Smooth muscle cell (in vitro differentiated cells): ENCODE data around the gene RNF187. TPM values are rescaled to one million over a fixed set of nuclear protein-coding genes. Genes with fewer than 3 reads are reported as not detected.

Source experiments
- DNase-seq: peaks from one replicate; lab custom pipeline; 2025; ENCODE audit not compliant: unreplicated experiment; lab: John Stamatoyannopoulos, UW
- H2AFZ ChIP-seq: fragments of 200-600 bp; sonication (generic); 2 replicates; pipeline ENCODE4 v1.6.0; 2016; ENCODE audit warnings: antibody characterized with exemption, low read depth, mild to moderate bottlenecking
- H3F3A ChIP-seq: fragments of 200-600 bp; sonication (generic); 2 replicates; pipeline ENCODE4 v1.6.0; 2017; ENCODE audit warnings: antibody characterized with exemption, low read depth
- H3K27ac ChIP-seq: fragments of 200-600 bp; sonication (generic); 2 replicates; pipeline ENCODE4 v1.5.1; 2016; ENCODE audit warnings: low read depth, mild to moderate bottlenecking
- H3K27me3 ChIP-seq: fragments of 200-600 bp; sonication (generic); 2 replicates; pipeline ENCODE4 v1.6.1; 2016; ENCODE audit warnings: low read depth, mild to moderate bottlenecking
- H3K36me3 ChIP-seq: fragments of 200-600 bp; sonication (generic); 2 replicates; pipeline ENCODE4 v1.5.1; 2016; ENCODE audit warnings: low read depth
- H3K4me1 ChIP-seq: fragments of 200-600 bp; sonication (generic); 2 replicates; pipeline ENCODE4 v1.5.1; 2016; ENCODE audit warnings: low read depth
- H3K4me2 ChIP-seq: fragments of 200-600 bp; sonication (generic); 2 replicates; pipeline ENCODE4 v1.6.0; 2016; ENCODE audit warnings: mild to moderate bottlenecking
- H3K4me3 ChIP-seq: fragments of 200-600 bp; sonication (generic); 2 replicates; pipeline ENCODE4 v1.5.1; 2016; ENCODE audit warnings: mild to moderate bottlenecking
- H3K79me2 ChIP-seq: fragments of 200-600 bp; sonication (generic); 2 replicates; pipeline ENCODE4 v1.6.0; 2016; ENCODE audit warnings: low read depth, mild to moderate bottlenecking
- H3K9ac ChIP-seq: fragments of 200-600 bp; sonication (generic); 2 replicates; pipeline ENCODE4 v1.6.0; 2016; ENCODE audit warnings: low read depth
- H3K9me3 ChIP-seq: fragments of 200-600 bp; sonication (generic); replicated peaks from 2 replicates; pipeline ENCODE4 v1.5.1; 2016; ENCODE audit warnings: low read depth
- H4K20me1 ChIP-seq: fragments of 200-600 bp; sonication (generic); 2 replicates; pipeline ENCODE4 v1.6.0; 2016; ENCODE audit warnings: low read depth
- WGBS: methylation state at CpG from one replicate; pipeline ENCODE4 v1.1.7; 2016; ENCODE audit warnings: low lambda C conversion rate; 5-methylcytosine and 5-hydroxymethylcytosine counted together
- polyA plus RNA-seq: library from polyadenylated mRNA; unstranded; fragments of >200 nt; fragmentation: Nextera tagmentation; extraction: Ambion mirVana; gene quantifications from 2 replicates; pipeline ENCODE4 v1.2.1, GENCODE V29; 2016
- total RNA-seq: library from RNA; depleted of rRNA; stranded (reverse); fragments of >200 nt; gene quantifications from 2 replicates; pipeline ENCODE4 v1.2.3, GENCODE V29; 2014
- TF ChIP-seq, protein P1 (sequence below): fragments of 200-600 bp; sonication (generic); IDR thresholded peaks from 2 replicates; pipeline ENCODE4 v1.5.1; 2017; ENCODE audit warnings: borderline replicate concordance, mild to moderate bottlenecking, antibody characterized with exemption; ENCODE audit not compliant: insufficient read depth, poor library complexity, severe bottlenecking

Gene RNF187
- 35.9 and 36.4 TPM in 2 replicates for total RNA-seq
- polyA plus RNA-seq = 150 and 161 TPM in 2 replicates

DNA sequence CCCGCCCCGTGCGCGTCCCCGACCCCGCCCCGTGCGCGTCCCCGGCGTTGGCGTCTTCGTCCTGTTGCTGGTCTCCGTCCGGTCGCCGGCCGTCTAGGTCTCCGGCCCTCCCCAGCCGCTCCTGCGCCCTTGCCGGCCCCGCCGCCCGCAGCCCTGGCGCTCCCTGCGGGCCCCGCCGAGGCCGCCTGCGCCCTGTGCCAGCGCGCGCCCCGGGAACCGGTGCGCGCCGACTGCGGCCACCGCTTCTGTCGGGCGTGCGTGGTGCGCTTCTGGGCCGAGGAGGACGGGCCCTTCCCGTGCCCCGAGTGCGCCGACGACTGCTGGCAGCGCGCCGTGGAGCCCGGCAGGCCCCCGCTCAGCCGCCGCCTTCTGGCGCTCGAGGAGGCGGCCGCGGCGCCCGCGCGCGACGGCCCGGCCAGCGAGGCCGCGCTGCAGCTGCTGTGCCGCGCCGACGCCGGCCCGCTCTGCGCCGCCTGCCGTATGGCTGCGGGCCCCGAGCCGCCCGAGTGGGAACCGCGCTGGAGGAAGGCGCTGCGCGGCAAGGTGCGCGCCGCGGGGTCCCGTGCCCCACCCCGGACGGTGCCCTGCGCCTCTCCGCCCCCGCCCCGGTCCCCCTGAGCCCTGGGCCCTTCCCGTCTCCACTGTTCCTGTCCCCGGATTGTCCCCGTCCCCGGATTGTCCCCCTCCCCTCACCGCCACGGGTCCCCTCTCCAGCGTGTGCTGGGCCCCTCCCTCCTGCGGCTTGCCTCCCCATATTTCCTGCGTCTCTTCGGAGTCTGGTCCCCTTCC, at the start of gene RNF187:
Gene RNF187 (plus strand): TSS at position 47 of the 789 bp plus-strand sequence.
- WGBS = under 1% methylated on average over 60 of the region's 113 CpGs
- H3K27me3 ChIP-seq = no peaks in the 10 kb centered on the region
- peaks cover 42% of the 10 kb centered on the region for H4K20me1 ChIP-seq
- peaks cover 9% of the 10 kb centered on the region for H3K4me1 ChIP-seq
- H3K79me2 ChIP-seq = peaks cover 40% of the 10 kb centered on the region
- no peaks in the 10 kb centered on the region for H3K36me3 ChIP-seq
- peak within 1 kb of the TSS; percentile 99 for H2AFZ ChIP-seq
- H3K27ac ChIP-seq = peak within 1 kb of the TSS; percentile 100
- TF ChIP-seq, protein P1, sequence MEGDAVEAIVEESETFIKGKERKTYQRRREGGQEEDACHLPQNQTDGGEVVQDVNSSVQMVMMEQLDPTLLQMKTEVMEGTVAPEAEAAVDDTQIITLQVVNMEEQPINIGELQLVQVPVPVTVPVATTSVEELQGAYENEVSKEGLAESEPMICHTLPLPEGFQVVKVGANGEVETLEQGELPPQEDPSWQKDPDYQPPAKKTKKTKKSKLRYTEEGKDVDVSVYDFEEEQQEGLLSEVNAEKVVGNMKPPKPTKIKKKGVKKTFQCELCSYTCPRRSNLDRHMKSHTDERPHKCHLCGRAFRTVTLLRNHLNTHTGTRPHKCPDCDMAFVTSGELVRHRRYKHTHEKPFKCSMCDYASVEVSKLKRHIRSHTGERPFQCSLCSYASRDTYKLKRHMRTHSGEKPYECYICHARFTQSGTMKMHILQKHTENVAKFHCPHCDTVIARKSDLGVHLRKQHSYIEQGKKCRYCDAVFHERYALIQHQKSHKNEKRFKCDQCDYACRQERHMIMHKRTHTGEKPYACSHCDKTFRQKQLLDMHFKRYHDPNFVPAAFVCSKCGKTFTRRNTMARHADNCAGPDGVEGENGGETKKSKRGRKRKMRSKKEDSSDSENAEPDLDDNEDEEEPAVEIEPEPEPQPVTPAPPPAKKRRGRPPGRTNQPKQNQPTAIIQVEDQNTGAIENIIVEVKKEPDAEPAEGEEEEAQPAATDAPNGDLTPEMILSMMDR = no peak
- H3K4me2 ChIP-seq = peak within 1 kb of the TSS; percentile 99
- H3K9me3 ChIP-seq = no peaks in the 10 kb centered on the region
- H3K4me3 ChIP-seq = peak within 1 kb of the TSS; percentile 72
- peak within 1 kb of the TSS; percentile 100 for H3K9ac ChIP-seq
- H3F3A ChIP-seq = peaks cover 6% of the 10 kb centered on the region
- DNase-seq = no peak

DNA sequence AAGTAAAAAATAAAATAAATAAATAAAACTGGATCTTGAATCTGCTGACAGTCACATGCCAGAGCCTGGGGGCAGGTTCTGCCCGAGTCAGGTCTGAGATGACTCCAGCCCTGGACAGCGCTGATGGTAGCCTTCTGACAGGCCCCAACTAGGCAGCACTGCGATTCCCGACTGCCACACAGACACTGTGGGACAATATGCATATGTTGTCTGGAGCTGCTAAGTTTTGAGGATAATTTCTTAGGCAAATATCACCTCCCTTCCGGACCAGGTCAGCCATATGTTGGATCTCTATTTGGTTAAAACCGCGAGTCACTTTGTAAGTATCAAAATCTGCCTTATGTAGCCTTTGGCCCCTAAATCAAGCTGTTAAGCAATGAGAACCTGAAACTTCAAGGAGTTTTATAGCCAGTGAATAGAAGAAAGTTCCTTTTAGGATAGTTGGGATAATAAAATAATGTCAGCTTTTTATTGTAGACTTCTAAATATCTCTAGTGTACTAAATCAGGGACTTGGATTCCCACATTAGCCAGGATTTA, 49.7 kb upstream of the RNF187 start:
- no peaks in the 10 kb centered on the region for H3K4me1 ChIP-seq
- no peak overlapping the region for H2AFZ ChIP-seq
- H3K27ac ChIP-seq = no peak overlapping the region
- WGBS = 91% methylated on average over 7 of the region's 7 CpGs
- H3K9me3 ChIP-seq = no peaks in the 10 kb centered on the region
- no peak for DNase-seq
- no peaks in the 10 kb centered on the region for H3K79me2 ChIP-seq
- no peak overlapping the region for H3K4me3 ChIP-seq
- no peak overlapping the region for H3K4me2 ChIP-seq
- TF ChIP-seq, protein P1 = no peak
- H4K20me1 ChIP-seq = no peaks in the 10 kb centered on the region
- H3K27me3 ChIP-seq = peaks cover 30% of the 10 kb centered on the region
- H3K36me3 ChIP-seq = no peaks in the 10 kb centered on the region
- H3F3A ChIP-seq = no peaks in the 10 kb centered on the region
- H3K9ac ChIP-seq = no peak overlapping the region

DNA sequence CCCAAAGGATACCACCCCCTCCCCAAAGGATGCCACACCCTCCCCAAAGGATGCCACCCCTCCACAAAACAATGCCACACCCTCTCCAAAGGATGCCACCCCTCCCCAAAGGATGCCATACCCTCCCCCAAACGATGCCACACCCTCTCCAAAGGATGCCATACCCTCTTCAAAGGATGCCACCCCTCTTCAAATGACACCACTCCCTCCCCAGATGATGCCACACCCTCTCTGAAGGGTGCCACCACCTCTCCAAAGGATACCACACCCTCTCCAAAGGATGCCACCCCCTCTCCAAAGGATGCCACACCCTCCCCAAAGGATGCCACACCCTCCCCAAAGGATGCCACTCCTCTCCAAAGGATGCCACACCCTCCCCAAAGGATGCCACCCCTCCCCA, 48.9 kb upstream of the RNF187 start:
- Histone ChIP-seq H3K9me3 (no peaks in the 10 kb centered on the region), H3K27me3 (peaks cover 30% of the 10 kb centered on the region), H4K20me1 (no peaks in the 10 kb centered on the region), H3F3A (no peaks in the 10 kb centered on the region), H3K4me1 (no peaks in the 10 kb centered on the region), H3K36me3 (no peaks in the 10 kb centered on the region), H3K4me3 (no peak overlapping the region), H3K4me2 (no peak overlapping the region), H3K79me2 (no peaks in the 10 kb centered on the region), H3K9ac (no peak overlapping the region), H3K27ac (no peak overlapping the region), H2AFZ (no peak overlapping the region)
- DNase-seq = no peak
- TF ChIP-seq, protein P1 = no peak
- WGBS = 20% methylated on average over 1 of the region's 1 CpG
